GOT3 (cell line): ENCODE data around the gene TMEM100.

Experiments
- DNase-seq: peaks from one replicate; lab custom pipeline; 2025; ENCODE audit warnings: mixed read lengths; lab: John Stamatoyannopoulos, UW

The TMEM100 gene

DNA sequence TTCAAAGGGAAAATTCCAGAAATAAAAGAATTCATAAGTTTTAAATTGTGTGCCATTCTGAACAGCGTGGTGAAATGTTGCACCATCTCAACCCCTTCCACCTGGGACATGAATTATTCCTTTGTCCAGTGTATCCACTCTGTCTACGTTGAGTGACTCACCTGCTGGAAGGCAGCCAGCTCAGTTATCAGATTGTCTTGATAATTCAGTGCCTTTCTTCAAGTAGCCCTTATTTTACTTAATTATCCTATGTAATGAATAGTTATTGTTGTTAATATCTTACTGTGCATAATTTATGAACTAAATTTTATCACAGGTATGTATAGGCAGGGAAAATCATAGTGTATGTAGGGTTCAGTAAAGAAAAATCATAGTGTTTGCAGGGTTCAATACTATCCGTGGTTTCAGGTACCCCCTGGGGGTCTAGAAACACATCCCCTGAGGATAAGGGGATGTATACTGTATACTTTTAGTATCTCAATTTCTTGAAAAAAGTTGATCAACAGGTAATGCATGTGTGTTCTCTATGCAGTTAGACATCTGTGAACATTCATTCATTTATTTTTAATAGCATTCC lies 20.5 kb upstream of the TMEM100 start:
- DNase-seq: no peak

DNA sequence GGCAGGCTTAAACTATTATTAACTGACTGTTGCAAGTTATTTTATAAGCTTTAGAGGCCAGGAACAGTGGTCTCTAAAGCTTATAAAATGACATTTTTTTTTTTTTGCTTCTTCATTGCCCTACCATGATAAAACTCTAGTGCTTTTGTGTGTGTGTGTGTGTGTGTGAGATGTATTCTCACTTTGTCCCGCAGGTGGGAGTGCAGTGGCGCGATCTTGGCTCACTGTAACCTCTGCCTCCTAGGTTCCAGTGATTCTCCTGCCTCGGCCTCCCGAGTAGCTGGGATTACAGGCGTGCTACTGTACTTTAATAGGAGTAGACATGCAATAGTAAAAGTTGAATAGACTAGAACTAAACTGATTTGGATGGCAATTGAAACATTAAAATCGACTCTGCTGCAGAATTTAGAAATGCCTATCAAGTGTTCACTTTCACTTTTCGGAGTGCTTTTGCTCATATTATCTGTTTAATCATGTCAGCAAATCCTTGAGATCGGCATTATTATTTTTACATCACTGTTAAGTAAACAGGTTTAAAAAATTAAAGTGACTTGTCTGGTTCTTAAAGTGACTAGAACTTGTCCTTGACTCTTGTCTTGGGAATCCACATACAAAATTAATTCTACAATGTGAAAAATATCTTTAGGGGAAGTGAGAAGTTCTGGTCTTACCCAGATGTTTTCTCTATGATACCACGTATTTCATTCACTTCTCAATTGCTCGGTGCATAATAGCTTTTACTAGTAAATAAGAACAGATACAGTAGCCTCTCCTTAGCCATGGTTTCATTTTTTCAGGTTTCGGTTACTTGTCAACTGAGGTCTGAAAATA lies 19.8 kb upstream of the TMEM100 start:
- no peak for DNase-seq

DNA sequence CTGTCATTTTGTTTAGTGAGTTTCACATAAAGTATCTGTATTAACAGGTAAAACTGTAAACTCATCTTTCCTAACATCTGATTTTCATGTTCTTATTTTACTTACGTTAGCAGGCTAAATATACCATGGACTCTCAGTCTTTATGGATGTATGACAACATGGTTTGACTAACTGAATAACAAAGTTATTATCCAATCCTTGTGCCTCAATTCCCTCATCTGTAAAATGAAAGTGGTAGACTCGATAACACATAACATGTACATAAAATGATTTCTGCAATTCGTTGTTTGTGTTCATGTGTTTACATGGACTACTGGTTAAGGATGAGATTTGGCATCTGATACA lies 18.7 kb upstream of the TMEM100 start:
- no peak for DNase-seq

DNA sequence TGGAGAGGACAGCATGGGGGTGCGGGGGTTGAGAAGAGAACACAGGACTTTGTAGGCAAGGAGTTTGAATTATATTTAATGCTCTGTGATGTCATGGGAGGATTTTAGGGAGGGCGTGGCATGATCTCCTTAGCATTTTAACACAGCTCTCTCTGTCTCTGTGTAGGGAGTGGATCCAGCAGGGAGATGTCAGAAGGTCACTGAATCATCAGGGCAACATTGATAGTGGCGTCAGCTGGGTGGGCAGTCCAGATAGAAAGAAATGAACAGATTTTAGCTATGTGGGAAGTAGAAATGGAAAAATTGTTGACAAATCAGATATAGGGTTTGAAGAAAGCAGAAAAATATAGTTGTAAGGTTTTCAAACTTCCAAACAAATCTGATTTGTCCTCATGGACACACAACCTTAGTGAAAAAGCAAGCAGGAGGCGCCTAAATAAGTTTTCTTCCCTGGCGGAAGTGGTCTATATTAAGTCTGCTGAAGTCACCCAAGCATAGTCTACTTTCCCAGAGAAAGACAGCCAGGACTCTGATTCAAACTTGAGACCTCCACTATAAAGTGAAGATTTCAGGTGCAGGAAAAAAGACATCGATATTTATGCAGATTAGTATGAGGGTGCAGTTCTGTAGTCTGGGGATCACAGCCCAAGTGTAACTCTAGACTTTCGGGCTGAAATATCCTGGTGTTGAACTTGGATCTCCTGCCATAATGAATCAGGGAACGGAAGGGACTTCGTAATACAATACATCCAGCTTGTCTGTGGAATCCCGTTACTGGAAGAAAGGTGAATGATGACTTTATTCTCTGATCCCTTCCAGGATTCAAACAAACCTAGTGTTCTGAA lies 18.1 kb upstream of the TMEM100 start:
- DNase-seq: no peak

DNA sequence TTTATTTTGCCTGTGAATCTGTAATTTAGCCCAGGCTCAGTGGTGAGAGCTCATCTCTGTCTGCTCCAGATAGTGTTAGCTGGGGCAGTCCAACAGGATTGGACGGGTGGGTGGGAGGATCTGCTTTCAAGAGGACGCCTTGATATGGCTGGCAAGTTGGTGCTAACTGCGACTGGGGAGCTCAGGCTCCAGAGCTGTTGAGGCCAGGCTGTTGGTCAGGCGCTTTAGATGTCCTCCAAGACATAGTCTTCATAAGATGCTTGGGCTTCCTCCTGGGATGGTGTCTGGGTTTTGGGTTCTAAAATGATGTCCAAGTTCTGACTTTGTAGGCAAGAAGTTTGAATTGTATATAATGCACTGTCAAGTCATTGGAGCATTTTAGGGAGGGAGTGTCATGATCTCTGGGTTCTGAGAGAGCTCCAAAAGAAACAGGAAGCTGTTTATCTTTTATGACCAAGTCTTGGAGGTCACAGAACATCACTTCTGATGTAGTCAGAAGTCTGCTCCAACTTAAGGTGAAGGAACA lies 15.4 kb upstream of the TMEM100 start:
- DNase-seq: no peak

DNA sequence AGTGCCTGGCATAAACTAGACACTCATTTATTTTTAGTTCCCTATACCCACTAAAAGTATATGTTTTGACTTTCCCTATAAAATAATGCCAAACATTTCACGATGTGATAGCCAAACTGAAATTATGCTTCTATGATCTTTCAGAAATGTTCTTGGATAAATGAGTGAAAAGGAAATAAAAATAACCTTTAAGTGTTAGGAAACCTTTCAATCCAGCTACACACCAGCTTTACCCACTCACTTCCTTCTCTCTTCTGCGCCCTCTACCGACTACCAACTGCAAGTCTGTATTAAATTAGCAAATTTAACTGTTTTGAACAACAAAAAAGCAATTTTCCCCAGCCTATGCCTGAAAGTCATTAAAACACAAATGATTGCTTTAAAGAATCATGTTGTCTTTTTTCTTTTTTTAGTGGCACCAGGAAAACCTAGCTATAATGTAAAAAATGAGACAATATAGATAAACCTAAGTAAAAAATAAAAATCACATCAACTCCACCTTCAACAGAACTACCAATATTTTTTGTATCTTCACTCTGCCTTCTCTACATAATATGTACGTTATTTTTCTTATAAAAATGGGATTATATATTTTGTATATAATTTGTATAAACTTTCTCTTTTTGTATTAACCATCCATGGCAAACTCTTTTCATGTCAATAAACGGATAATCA lies 13.2 kb upstream of the TMEM100 start:
- DNase-seq: no peak

DNA sequence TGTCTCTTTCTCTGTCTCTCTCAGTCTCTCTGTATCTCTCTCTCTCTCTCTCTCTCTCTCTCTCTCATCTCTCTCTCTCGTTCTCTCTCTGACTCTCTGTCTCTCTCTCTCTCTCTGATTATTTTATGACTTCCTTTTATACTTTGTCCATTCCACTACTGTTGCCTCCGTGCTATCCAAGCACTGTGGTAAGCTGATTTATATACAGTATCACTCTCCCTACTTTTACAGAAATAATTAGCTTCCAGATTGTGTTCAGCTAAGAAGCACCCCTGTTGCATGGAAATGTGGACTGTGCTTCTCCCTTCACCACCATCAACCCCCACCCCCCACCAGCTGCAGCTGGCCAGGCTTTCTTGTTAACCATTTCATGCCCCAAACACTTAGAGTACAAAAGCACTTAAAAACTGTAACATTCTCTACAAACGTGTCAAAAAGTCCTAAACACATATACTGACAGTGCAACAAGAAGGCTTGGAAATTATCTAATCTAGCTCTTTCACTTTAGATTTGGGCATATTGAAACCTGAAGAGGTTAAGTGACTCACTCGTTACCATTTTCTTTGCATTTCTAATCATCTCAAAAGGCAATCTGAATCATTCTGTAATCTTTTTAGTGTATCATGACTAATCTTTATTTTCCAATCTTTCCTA lies 11.6 kb upstream of the TMEM100 start:
- no peak for DNase-seq

DNA sequence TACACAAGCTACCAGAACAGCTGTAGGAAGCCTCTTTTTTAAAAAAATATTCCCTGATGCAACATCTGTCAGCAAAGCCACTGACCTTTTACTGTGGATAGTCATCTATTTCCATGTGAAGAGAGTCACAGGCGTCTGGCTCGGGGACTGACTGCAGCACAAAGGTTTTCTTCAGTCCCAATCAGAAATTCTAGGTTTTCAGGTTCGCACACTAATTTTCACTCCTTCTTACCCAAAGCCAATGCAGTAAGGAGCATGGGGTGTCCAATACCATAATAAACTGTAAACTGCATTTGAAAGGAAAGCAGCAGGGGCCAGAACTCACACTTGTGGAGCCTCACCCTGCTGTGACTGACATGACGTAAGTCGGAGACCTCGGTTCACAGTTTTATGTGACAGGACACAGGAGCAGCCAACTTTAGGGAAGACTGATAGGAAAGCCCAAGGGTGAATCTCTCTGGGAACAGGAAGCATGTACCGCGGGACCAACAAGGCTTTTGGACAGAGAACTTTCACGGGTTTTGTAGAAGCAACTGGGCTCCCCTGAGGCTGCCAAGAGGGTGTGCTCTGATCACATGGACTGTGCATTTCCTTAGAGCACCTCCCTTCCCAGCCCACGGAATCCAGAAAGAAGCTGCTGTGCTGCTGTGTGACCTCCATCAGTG lies 9.1 kb upstream of the TMEM100 start:
- no peak for DNase-seq

DNA sequence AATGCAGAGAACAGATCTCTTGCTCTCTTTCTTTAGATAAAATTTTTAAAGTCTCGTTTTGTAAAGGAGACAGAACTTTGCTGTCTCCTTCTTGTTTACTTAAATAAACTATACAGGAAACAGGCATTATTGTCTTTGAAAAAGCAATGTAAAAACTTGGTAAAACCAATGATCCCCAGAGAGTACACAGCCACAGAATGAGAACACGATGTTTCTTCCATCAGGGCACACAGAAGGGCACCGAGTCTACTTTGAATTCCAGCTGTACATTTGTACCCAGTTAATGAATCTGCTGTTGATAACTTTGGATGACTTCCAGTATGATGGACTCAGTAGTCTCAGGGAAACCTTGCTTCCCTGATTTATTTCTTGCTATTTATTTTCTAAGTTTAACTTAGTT lies 8.1 kb upstream of the TMEM100 start:
- DNase-seq: no peak

DNA sequence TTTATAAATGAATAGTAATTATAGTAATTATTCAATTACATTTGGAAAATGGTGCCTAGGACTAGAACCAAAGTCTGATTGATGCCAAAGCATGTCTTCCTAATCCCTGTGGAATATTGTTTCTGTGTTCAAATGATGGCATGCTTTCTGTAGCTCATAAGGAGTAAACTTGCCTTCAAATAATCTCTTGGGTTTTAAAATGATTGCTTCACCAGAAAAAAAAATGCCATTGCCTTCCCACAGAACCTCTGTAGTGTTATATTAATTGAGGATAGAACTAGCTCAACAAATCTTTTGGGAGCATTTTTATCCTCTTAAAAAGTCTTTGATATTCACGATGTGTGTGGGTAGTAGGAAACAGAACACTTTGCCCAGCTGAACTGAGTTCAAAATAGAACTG lies 7.7 kb upstream of the TMEM100 start:
- DNase-seq: no peak

DNA sequence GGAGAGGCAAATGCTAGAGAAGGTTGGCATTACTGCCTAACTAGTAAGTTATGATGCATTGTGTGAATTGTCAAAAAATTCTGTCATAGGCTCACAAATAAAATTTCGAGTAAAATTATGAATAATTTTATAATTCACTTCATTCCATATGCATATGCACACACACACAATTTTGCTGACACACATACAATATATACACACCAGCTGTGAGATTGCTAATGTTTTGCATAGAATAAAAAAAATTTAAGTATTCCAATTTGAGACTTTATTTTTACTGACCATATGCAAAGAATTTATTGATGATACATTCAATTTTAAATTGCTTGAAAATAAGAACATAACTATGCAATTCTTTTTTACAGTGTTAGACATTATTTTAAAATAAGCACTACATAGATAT lies 6.8 kb upstream of the TMEM100 start:
- DNase-seq: no peak

DNA sequence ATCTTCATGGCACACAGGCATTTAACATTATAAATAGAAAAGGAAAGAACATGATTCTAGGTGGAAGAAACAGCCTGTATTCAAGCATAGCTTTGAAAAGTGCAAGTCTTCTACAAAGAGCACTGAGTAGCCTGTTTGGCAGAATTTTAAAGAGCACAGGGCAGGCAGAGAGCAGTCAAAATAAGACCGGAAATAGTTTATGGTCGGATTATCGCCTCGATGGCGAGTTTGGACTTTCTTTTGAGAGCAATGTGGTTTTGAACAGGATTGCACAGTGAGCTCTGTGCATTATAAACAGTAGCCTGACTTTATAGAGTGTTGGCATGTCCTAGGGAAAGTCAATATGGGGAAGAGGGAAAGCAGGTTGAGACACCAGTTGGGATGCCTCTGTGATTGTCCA lies 6.2 kb upstream of the TMEM100 start:
- no peak for DNase-seq

DNA sequence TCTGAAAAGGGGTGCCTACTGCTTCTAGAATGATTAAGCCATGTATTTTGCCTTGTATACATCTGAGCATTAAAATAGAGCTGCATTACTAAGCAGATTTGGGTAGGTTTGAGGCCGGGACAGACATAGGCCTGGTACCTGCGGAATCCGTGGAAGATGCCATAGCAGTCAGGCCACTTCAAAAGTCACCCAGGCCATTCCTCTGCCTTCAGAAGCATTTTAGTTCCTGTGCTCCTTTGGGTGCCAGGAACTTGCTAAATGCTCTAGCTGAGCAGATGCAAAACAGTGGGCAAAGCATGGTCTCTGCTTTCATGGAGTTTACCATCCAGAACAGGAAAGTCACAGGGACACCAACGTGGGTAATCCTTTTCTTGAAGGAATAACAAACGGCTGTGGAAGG lies 5.7 kb upstream of the TMEM100 start:
- DNase-seq: no peak

DNA sequence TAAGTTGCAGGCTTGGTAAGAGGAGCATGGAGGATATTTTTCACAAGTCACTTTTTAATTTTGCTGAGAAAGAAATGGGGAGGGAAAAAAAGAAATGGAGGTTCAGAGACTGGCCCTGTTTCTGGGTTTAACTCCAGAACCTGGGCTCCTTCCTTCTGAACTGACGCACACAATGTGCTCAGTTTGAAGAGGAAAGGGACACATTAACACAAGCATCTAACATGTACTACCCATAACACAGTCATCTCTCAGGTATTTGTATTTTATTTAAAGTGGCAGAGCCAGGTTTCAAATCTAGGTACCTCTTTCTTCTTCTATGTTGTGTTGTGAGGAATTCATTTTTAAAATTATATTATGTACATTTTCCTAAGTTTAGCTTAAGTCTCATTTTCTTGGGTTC lies 5.3 kb upstream of the TMEM100 start:
- no peak for DNase-seq

DNA sequence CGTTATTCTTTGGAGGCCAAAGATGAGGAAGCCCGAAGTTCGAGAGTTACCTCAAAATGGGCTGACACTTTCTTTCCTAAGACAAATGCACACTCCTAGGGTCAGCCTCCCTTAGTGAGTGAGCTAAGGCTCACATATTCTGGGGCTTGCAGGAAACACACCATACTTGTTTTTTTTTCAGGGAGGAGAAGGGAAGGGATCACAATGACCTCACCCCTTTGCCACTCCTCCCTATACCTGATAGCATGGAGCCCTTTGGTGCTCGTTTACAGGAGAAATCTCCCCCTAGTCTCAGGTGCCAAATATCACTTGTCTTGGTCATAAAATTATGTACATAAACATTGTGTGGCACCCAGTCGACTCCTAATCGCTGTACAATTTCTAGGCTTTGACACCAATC lies 4.6 kb upstream of the TMEM100 start:
- no peak for DNase-seq

DNA sequence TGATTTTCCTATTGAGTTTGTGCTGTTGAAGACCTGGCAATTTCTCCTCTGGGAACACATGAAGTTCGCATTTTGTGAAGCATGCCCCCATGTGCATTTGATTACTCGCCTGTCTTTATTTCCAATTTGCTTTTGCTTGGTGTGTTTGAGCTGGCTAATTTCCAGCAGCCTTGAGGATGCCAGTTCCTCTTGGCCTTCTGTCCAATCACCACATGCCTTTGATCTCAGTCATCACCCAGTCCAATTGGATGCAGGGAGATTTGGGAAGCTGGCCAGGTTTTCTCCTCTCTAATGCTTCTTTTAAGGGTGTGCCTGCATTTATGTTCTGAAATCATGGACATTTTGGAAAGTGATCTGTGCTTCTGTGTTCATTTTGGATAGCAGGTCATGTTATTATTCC lies 3.8 kb upstream of the TMEM100 start:
- peak; percentile 21 for DNase-seq

DNA sequence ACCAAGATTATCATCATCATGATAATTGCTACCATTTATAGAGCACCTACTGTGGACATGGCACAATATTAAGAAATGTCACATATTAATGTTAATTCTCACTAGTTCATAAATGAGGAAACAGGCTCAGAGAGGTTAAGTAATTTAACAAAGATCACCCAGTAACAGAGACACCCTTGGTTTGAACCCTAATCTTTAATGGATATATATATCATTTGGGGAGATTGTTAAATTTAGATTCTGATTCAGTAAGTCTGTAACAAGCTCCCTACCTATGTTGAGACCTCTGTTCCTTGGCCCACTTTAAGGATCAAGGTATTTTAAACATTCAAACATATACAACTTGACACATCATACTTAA lies 804 bp upstream of the TMEM100 start:
- DNase-seq: no peak

DNA sequence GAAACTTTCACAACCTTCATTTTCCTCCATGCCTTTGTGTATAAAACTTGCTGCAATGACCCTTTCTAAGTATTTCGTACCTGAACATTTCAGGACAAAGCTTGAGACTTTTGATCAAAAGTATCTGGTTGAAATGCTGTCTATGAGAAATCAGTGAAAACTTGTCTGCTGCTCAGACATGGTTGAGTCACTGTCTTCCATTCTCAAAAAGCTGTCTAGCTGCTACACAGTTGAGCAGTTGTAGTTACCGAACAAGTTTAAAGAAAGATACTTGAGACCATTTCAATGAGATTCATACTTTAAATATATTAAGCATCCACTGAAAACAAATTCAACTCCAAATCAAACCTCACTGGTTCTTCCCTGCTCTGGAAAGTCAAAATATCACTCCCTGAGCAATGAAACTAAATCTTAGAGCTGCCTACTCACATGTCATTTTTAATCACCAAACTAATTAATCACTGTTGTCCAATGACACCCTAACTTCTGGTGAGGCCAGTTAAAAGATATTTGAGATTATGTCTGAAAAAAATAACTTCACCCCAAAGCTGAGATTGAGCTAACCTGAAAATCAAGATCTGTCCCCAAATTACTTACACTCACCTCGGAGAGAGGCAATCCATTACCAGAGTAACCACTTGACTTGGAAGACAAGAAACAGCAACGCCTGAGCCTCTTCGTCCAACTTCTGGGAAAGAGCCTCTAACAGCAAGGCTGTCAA lies 488 bp downstream of the TMEM100 start:
- no peak for DNase-seq

DNA sequence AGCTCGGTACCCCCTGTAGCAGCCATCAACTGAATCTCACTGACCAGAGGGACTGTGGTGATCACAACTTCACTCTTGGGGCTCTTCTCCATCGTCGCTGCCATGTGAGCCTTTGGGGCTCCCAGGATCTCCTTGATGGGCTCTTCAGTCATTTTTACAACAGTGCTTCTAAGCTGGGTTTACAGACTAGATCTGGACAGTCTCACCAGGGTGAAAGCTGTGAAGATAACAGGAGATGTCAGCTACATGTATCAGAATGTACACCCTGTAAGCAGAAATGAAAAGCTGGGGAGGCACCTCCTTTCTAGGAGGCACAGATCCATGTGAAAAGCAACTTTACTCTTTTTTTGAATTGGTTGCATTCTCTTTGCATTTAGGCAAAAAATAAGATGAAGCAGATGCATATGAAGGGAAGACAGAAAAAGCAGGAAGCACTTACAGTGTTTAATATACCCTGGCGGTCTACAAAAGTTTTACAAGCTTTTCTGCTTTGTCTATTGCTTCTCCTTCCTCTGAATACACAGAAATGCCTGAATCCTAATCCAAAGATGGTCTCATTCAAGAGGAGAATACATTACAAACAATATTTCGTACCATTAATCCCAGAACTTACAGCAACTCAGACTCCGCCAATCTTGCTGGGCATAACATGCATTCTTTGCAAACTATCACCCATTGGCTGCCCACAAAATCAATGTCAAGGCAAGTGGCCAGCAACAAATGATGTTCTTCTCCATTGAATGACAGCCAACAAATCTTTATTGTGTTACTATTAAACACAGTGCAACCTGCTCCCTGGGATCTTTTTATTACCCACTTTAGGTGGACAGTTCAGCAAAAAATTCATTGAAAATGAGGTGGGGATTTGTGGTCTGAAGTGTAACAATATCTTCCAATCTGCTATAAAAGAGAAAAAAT lies 1.5 kb downstream of the TMEM100 start:
- DNase-seq: no peak
